Body of pancreas (tissue), 4 donors: Measurements from ENCODE around the gene CENATAC.

Source experiments
- POLR2A ChIP-seq, 3 donors: fragments of 450-650 bp; IDR thresholded peaks; one replicate each; pipeline ENCODE4 v1.6.1; 2016; ENCODE audit warnings: antibody characterized with exemption in 3 of 3, mild to moderate bottlenecking in 2 of 3
- TF ChIP-seq, protein P1 (sequence below), 7 experiments: fragments of 450-650 bp in 4 of 7; fragments of 200-600 bp in 3 of 7; sonication (generic) in 3 of 7; IDR thresholded peaks; one replicate each; pipeline ENCODE4 v1.5.1; 2016 to 2019; ENCODE audit warnings: antibody characterized with exemption in 7 of 7

DNA sequence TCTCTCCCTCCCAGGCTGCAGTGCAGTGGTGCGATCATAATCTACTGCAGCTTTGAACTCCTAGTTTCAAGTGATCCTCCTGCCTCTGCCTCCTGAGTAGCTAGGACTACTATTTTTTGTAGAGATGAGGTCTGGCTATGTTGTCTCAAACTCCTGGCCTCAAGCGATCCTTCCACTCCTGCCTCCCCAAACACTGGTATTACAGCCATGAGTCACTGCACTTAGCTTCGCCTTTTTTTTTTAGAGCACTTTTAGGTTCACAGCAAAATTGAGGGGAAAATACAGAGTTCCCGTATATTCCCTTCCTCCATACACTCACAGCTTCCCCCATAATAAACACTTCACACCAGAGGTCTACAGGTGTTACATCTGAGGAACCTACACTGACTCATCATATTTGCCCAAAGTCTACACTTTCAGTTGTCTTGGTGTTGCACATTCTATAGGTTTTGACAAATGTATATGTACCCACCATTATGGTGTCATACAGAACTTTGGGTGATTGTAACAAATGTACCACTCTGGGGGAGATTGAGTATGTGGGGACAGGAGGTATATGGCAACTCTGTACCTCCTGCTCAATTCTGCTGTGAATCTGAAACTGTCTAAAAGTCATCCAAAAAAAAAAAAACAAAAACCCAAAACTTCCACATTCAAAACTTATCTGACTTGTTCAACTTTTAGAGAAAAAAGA is 44.0 kb downstream of the CENATAC start:
- no peak for TF ChIP-seq POLR2A (IDR thresholded peaks at IDR 0.05)
- TF ChIP-seq, protein P1, sequence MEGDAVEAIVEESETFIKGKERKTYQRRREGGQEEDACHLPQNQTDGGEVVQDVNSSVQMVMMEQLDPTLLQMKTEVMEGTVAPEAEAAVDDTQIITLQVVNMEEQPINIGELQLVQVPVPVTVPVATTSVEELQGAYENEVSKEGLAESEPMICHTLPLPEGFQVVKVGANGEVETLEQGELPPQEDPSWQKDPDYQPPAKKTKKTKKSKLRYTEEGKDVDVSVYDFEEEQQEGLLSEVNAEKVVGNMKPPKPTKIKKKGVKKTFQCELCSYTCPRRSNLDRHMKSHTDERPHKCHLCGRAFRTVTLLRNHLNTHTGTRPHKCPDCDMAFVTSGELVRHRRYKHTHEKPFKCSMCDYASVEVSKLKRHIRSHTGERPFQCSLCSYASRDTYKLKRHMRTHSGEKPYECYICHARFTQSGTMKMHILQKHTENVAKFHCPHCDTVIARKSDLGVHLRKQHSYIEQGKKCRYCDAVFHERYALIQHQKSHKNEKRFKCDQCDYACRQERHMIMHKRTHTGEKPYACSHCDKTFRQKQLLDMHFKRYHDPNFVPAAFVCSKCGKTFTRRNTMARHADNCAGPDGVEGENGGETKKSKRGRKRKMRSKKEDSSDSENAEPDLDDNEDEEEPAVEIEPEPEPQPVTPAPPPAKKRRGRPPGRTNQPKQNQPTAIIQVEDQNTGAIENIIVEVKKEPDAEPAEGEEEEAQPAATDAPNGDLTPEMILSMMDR (IDR thresholded peaks at IDR 0.05), result no peak
